HepG2 (cell line): ENCODE measurements around the gene CACNG5. TPM values are rescaled to one million over a fixed set of nuclear protein-coding genes. Genes with fewer than 3 reads are reported as not detected.

Source experiments
- ATF1 ChIP-seq: IDR thresholded peaks from 2 replicates; pipeline ENCODE4 v1.6.1; 2016; ENCODE audit warnings: mild to moderate bottlenecking, control low read depth
- ATF5 ChIP-seq: sonication (generic); formaldehyde crosslinking; IDR thresholded peaks from 2 replicates; pipeline ENCODE4 v1.4.0; 2020; ENCODE audit warnings: mild to moderate bottlenecking, low read depth, missing genetic modification reagents
- GTF2F1 ChIP-seq: fragments of 150-350 bp; IDR thresholded peaks from 2 replicates; pipeline ENCODE4 v1.6.1; 2014; ENCODE audit warnings: low read length
- HHEX ChIP-seq: IDR thresholded peaks from 2 replicates; pipeline ENCODE4 v1.6.1; 2016; ENCODE audit warnings: control low read depth
- ISX ChIP-seq: sonication (generic); formaldehyde crosslinking; conservative IDR thresholded peaks from 2 replicates; pipeline ENCODE4 v1.5.0; 2020; ENCODE audit warnings: missing genetic modification reagents
- KAT8 ChIP-seq: IDR thresholded peaks from 2 replicates; pipeline ENCODE4 v1.6.1; 2016; ENCODE audit warnings: missing genetic modification reagents, missing compliant biosample characterization
- KDM6A ChIP-seq: IDR thresholded peaks from 2 replicates; pipeline ENCODE4 v1.6.1; 2016; ENCODE audit warnings: low read depth
- PAXIP1 ChIP-seq: sonication (generic); formaldehyde crosslinking; conservative IDR thresholded peaks from 2 replicates; pipeline ENCODE4 v1.4.0; 2020; ENCODE audit warnings: mild to moderate bottlenecking, missing genetic modification reagents, moderate library complexity
- TBX3 ChIP-seq: fragments of 450-650 bp; IDR thresholded peaks from 2 replicates; pipeline ENCODE4 v1.6.1; 2017; ENCODE audit warnings: antibody characterized with exemption, mild to moderate bottlenecking, inconsistent platforms, borderline replicate concordance
- TCF12 ChIP-seq, 2 experiments: fragments of 450-650 bp in 1 of 2; sonication (generic) in 1 of 2; formaldehyde crosslinking in 1 of 2; IDR thresholded peaks; 2 replicates each; pipeline versions ENCODE4 v1.6.1 to v1.8.0; 2017 to 2022; ENCODE audit warnings: antibody characterized with exemption in 1 of 2, mild to moderate bottlenecking in 1 of 2, missing genetic modification reagents in 1 of 2, moderate library complexity in 1 of 2
- TCF7L2 ChIP-seq: IDR thresholded peaks from 2 replicates; pipeline ENCODE4 v1.6.1; 2011; ENCODE audit warnings: mild to moderate bottlenecking, low read depth, low read length, moderate library complexity
- TRIM24 ChIP-seq: sonication (generic); formaldehyde crosslinking; IDR thresholded peaks from 2 replicates; pipeline ENCODE4 v1.8.0; 2022; ENCODE audit warnings: mild to moderate bottlenecking, missing genetic modification reagents
- YY1 ChIP-seq: IDR thresholded peaks from 2 replicates; pipeline ENCODE4 v1.6.1; 2011; ENCODE audit warnings: low read length, low read depth, moderate library complexity, mild to moderate bottlenecking; ENCODE audit not compliant: insufficient read depth, insufficient replicate concordance
- ZC3H4 ChIP-seq: sonication (generic); formaldehyde crosslinking; IDR thresholded peaks from 2 replicates; pipeline ENCODE4 v1.4.0; 2020; ENCODE audit warnings: missing genetic modification reagents, borderline replicate concordance
- ZFY ChIP-seq: sonication (generic); formaldehyde crosslinking; IDR thresholded peaks from 2 replicates; pipeline ENCODE4 v1.4.0; 2020; ENCODE audit warnings: missing genetic modification reagents
- ZNF879 ChIP-seq: sonication (generic); formaldehyde crosslinking; IDR thresholded peaks from 2 replicates; pipeline ENCODE4 v1.8.1; 2023; ENCODE audit warnings: missing genetic modification reagents
- ZSCAN12 ChIP-seq: sonication (generic); formaldehyde crosslinking; IDR thresholded peaks from 2 replicates; pipeline ENCODE4 v1.9.0; 2021; ENCODE audit warnings: mild to moderate bottlenecking, missing genetic modification reagents
- polyA plus RNA-seq, 8 experiments: library from polyadenylated mRNA; depleted of rRNA in 3 of 8; stranded (reverse) in 7 of 8; unstranded in 1 of 8; fragments of >200 nt; fragmentation: Illumina TruSeq in 4 of 8; extraction: Trizol in 4 of 8; gene quantifications; 2 replicates each; pipeline versions ENCODE4 v1.2.1 to v1.2.3, GENCODE V29; 2011 to 2016; ENCODE audit warnings: low read depth in 4 of 8, missing spikeins in 1 of 8, mixed read lengths in 1 of 8; ENCODE audit not compliant: insufficient read depth in 1 of 8
- total RNA-seq, 5 experiments: library from RNA; depleted of rRNA; stranded (reverse); fragments of >200 nt; fragmentation: Illumina TruSeq; extraction: Trizol; gene quantifications; 2 replicates each; pipeline ENCODE4 v1.2.3, GENCODE V29; 2016; ENCODE audit warnings: low read depth in 1 of 5
- TF ChIP-seq, protein P1 (sequence below): sonication (generic); formaldehyde crosslinking; IDR thresholded peaks from 2 replicates; pipeline ENCODE4 v1.5.0; 2020; ENCODE audit warnings: missing genetic modification reagents
- TF ChIP-seq, protein P2 (sequence below): sonication (generic); formaldehyde crosslinking; IDR thresholded peaks from 2 replicates; pipeline ENCODE4 v1.4.0; 2020; ENCODE audit warnings: mild to moderate bottlenecking, missing genetic modification reagents
- TF ChIP-seq, protein P3 (sequence below): sonication (generic); formaldehyde crosslinking; IDR thresholded peaks from 2 replicates; pipeline ENCODE4 v1.4.0; 2020; ENCODE audit warnings: mild to moderate bottlenecking, missing genetic modification reagents

CACNG5 gene
- total and polyA plus RNA-seq, 2 of the 13 experiments (the other 11 are each of a cell fraction or from before 2014, with no cell fraction given): not detected

GRCh38 chr17:66829386-66829864 is 5.5 kb upstream of the CACNG5 start (continued):
- TF ChIP-seq, protein P1, sequence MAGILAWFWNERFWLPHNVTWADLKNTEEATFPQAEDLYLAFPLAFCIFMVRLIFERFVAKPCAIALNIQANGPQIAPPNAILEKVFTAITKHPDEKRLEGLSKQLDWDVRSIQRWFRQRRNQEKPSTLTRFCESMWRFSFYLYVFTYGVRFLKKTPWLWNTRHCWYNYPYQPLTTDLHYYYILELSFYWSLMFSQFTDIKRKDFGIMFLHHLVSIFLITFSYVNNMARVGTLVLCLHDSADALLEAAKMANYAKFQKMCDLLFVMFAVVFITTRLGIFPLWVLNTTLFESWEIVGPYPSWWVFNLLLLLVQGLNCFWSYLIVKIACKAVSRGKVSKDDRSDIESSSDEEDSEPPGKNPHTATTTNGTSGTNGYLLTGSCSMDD: no peak
- TF ChIP-seq YY1 (no peak), ZSCAN12 (CRISPR knock-in tag) (no peak), GTF2F1 (no peak), KDM6A (CRISPR knock-in tag) (no peak), TCF7L2 (no peak), TRIM24 (CRISPR knock-in tag) (no peak), HHEX (CRISPR knock-in tag) (no peak), TCF12 (IDR thresholded peaks at IDR 0.05) (no peak), TCF12 (CRISPR knock-in tag; IDR thresholded peaks at IDR 0.05) (no peak), ZNF879 (CRISPR knock-in tag) (no peak), ATF5 (CRISPR knock-in tag) (no peak), PAXIP1 (CRISPR knock-in tag) (no peak), KAT8 (CRISPR knock-in tag) (0 out of 2 replicates have a peak, but pooled peaks have one; percentile 31), ZC3H4 (CRISPR knock-in tag) (no peak), ATF1 (CRISPR knock-in tag) (no peak), ZFY (CRISPR knock-in tag) (no peak), ISX (CRISPR knock-in tag) (peak; percentile 77; the same call in 1 of the 2 replicates), TBX3 (no peak)
- TF ChIP-seq, protein P2, sequence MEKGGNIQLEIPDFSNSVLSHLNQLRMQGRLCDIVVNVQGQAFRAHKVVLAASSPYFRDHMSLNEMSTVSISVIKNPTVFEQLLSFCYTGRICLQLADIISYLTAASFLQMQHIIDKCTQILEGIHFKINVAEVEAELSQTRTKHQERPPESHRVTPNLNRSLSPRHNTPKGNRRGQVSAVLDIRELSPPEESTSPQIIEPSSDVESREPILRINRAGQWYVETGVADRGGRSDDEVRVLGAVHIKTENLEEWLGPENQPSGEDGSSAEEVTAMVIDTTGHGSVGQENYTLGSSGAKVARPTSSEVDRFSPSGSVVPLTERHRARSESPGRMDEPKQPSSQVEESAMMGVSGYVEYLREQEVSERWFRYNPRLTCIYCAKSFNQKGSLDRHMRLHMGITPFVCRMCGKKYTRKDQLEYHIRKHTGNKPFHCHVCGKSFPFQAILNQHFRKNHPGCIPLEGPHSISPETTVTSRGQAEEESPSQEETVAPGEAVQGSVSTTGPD: no peak
- TF ChIP-seq, protein P3, sequence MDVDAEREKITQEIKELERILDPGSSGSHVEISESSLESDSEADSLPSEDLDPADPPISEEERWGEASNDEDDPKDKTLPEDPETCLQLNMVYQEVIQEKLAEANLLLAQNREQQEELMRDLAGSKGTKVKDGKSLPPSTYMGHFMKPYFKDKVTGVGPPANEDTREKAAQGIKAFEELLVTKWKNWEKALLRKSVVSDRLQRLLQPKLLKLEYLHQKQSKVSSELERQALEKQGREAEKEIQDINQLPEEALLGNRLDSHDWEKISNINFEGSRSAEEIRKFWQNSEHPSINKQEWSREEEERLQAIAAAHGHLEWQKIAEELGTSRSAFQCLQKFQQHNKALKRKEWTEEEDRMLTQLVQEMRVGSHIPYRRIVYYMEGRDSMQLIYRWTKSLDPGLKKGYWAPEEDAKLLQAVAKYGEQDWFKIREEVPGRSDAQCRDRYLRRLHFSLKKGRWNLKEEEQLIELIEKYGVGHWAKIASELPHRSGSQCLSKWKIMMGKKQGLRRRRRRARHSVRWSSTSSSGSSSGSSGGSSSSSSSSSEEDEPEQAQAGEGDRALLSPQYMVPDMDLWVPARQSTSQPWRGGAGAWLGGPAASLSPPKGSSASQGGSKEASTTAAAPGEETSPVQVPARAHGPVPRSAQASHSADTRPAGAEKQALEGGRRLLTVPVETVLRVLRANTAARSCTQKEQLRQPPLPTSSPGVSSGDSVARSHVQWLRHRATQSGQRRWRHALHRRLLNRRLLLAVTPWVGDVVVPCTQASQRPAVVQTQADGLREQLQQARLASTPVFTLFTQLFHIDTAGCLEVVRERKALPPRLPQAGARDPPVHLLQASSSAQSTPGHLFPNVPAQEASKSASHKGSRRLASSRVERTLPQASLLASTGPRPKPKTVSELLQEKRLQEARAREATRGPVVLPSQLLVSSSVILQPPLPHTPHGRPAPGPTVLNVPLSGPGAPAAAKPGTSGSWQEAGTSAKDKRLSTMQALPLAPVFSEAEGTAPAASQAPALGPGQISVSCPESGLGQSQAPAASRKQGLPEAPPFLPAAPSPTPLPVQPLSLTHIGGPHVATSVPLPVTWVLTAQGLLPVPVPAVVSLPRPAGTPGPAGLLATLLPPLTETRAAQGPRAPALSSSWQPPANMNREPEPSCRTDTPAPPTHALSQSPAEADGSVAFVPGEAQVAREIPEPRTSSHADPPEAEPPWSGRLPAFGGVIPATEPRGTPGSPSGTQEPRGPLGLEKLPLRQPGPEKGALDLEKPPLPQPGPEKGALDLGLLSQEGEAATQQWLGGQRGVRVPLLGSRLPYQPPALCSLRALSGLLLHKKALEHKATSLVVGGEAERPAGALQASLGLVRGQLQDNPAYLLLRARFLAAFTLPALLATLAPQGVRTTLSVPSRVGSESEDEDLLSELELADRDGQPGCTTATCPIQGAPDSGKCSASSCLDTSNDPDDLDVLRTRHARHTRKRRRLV: no peak
